Measurements from ENCODE around the gene LRRC27.

GRCh38 chr10:132347931-132348267 lies 15.9 kb downstream of the LRRC27 start:
- TF ChIP-seq POLR2A (IDR thresholded peaks at IDR 0.05; ENCODE audit: low read length) (no peak), GATA1 (IDR thresholded peaks at IDR 0.05; ENCODE audit: low read depth, low read length) (no peak)

Data from erythroblast (primary cell).